ENCODE data around the gene GABPB2.

The GABPB2 gene

DNA sequence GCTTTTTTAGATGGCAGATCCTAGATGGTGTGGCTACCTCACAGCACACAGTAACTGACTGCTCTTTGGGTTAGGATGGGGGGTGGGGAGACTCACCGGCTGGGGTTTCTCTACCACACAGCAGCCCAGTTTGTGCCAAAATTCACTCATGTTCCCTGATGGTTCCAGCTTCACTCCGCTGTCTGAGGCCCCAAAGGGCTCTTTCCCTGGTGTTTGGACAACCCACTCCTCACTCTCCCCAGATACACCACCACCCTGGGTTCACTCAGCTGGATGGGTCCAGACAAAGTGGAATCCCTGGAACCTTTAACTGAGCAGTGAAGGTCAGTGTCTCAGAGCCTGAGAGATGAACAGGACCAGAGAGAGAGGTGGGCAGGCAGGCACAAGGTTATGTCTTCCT lies 15.0 kb upstream of the GABPB2 start:
- TF ChIP-seq EZH2phosphoT487 (conservative IDR thresholded peaks at IDR 0.05; ENCODE audit: low read length), result no peak
- TF ChIP-seq, protein P1, sequence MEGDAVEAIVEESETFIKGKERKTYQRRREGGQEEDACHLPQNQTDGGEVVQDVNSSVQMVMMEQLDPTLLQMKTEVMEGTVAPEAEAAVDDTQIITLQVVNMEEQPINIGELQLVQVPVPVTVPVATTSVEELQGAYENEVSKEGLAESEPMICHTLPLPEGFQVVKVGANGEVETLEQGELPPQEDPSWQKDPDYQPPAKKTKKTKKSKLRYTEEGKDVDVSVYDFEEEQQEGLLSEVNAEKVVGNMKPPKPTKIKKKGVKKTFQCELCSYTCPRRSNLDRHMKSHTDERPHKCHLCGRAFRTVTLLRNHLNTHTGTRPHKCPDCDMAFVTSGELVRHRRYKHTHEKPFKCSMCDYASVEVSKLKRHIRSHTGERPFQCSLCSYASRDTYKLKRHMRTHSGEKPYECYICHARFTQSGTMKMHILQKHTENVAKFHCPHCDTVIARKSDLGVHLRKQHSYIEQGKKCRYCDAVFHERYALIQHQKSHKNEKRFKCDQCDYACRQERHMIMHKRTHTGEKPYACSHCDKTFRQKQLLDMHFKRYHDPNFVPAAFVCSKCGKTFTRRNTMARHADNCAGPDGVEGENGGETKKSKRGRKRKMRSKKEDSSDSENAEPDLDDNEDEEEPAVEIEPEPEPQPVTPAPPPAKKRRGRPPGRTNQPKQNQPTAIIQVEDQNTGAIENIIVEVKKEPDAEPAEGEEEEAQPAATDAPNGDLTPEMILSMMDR (IDR thresholded peaks at IDR 0.05; ENCODE audit: insufficient read depth, low read length, poor library complexity, severe bottlenecking), result no peak
- H3F3A ChIP-seq (ENCODE audit: insufficient read depth), result peaks cover 6% of the 10 kb centered on the region
- no peak overlapping the region for H2AFZ ChIP-seq (ENCODE audit: low read depth, low read length, severe bottlenecking)
- H3K27ac ChIP-seq (ENCODE audit: low read depth, low read length), result no peak overlapping the region
- no peaks in the 10 kb centered on the region for H3K27me3 ChIP-seq (ENCODE audit: low read length)
- peaks cover 43% of the 10 kb centered on the region for H3K79me2 ChIP-seq (ENCODE audit: insufficient read depth, low read length)
- peaks cover 12% of the 10 kb centered on the region; the same call in 1 of the 2 replicates for H3K36me3 ChIP-seq (ENCODE audit: low read length)
- no peaks in the 10 kb centered on the region for H3K9me2 ChIP-seq (replicated peaks; ENCODE audit: insufficient read depth, low read length)
- no peak overlapping the region for H3K9ac ChIP-seq (ENCODE audit: low read length)
- no peaks in the 10 kb centered on the region for H3K9me3 ChIP-seq (ENCODE audit: insufficient read depth, low read length)
- no peaks in the 10 kb centered on the region; the same call in 1 of the 2 replicates for H4K20me1 ChIP-seq (ENCODE audit: low read depth, low read length)
- no peak overlapping the region for H3K4me2 ChIP-seq (ENCODE audit: low read depth, low read length, poor library complexity, severe bottlenecking)
- no peak overlapping the region for H3K4me3 ChIP-seq (ENCODE audit: insufficient read depth, low read length, poor library complexity, severe bottlenecking)

DNA sequence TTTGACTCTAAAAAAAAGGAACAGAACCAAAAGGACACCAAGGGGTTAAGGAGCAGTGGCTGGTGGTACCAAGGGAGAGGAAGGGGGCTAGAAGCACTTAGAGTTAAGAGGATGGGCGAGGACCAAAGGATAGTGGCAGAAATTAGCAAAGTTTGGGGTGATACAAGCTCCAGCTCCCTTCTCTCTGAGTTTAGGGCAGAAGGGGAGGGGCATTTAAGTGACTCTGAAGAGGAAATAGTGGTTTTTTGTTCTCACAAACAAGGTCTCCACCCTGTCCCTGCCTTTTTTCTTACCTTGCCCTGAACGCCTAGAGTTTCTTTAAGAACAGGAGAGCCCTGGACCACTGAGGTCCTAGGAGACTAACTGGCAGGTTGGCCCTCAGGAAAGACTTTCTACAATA lies 14.4 kb upstream of the GABPB2 start:
- H3K4me3 ChIP-seq (ENCODE audit: insufficient read depth, low read length, poor library complexity, severe bottlenecking), result no peak overlapping the region

DNA sequence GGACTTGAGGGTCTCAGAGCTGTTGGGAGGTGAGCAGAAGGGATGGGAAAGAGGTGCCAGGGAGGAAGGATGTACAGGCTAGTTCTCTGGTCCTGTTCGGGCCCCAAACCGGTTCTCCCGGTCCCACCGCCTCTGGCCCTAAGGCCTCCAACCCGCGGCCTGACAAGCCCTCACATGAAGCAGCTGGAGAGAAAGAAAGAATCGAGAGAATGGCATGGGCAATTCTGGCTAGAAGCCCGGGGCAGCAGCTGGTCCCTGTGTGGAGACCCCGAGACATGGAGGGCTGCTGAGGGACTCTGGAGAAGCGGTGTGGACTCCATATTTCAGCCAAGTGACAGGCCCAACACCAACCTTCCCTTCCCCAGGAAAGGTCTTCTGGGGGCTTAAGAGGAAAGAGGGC lies 11.9 kb upstream of the GABPB2 start:
- H3K4me2 ChIP-seq (ENCODE audit: low read depth, low read length, poor library complexity, severe bottlenecking), result peak overlapping the region; percentile 83
- H3K9me3 ChIP-seq (ENCODE audit: insufficient read depth, low read length), result no peaks in the 10 kb centered on the region
- no peak for TF ChIP-seq EZH2phosphoT487 (conservative IDR thresholded peaks at IDR 0.05; ENCODE audit: low read length)
- TF ChIP-seq, protein P1 (IDR thresholded peaks at IDR 0.05; ENCODE audit: insufficient read depth, low read length, poor library complexity, severe bottlenecking), result no peak
- H3K79me2 ChIP-seq (ENCODE audit: insufficient read depth, low read length), result peaks cover 50% of the 10 kb centered on the region
- peaks cover 8% of the 10 kb centered on the region; the same call in 1 of the 2 replicates for H3K36me3 ChIP-seq (ENCODE audit: low read length)
- no peaks in the 10 kb centered on the region; the same call in 1 of the 2 replicates for H4K20me1 ChIP-seq (ENCODE audit: low read depth, low read length)
- H3K4me3 ChIP-seq (ENCODE audit: insufficient read depth, low read length, poor library complexity, severe bottlenecking), result peak overlapping the region; percentile 87
- H3K27ac ChIP-seq (ENCODE audit: low read depth, low read length), result peak overlapping the region; percentile 74
- no peaks in the 10 kb centered on the region for H3K9me2 ChIP-seq (replicated peaks; ENCODE audit: insufficient read depth, low read length)
- no peak overlapping the region for H2AFZ ChIP-seq (ENCODE audit: low read depth, low read length, severe bottlenecking)
- H3F3A ChIP-seq (ENCODE audit: insufficient read depth), result peaks cover 13% of the 10 kb centered on the region
- no peaks in the 10 kb centered on the region for H3K27me3 ChIP-seq (ENCODE audit: low read length)
- H3K9ac ChIP-seq (ENCODE audit: low read length), result peak overlapping the region; percentile 95

More for the DNA sequence above, 14.4 kb upstream of the GABPB2 start:
- TF ChIP-seq EZH2phosphoT487 (conservative IDR thresholded peaks at IDR 0.05; ENCODE audit: low read length), result no peak
- TF ChIP-seq, protein P1 (IDR thresholded peaks at IDR 0.05; ENCODE audit: insufficient read depth, low read length, poor library complexity, severe bottlenecking), result no peak
- Histone ChIP-seq H3K4me2 (ENCODE audit: low read depth, low read length, poor library complexity, severe bottlenecking) (no peak overlapping the region), H3K9me2 (replicated peaks; ENCODE audit: insufficient read depth, low read length) (no peaks in the 10 kb centered on the region), H3K27ac (ENCODE audit: low read depth, low read length) (no peak overlapping the region), H2AFZ (ENCODE audit: low read depth, low read length, severe bottlenecking) (no peak overlapping the region), H3K9me3 (ENCODE audit: insufficient read depth, low read length) (no peaks in the 10 kb centered on the region), H3K79me2 (ENCODE audit: insufficient read depth, low read length) (peaks cover 48% of the 10 kb centered on the region), H3K27me3 (ENCODE audit: low read length) (no peaks in the 10 kb centered on the region), H4K20me1 (ENCODE audit: low read depth, low read length) (no peaks in the 10 kb centered on the region; the same call in 1 of the 2 replicates), H3K9ac (ENCODE audit: low read length) (0 out of 2 replicates have a peak overlapping the region, but pooled peaks have one; percentile 2), H3F3A (ENCODE audit: insufficient read depth) (peaks cover 4% of the 10 kb centered on the region), H3K36me3 (ENCODE audit: low read length) (peaks cover 12% of the 10 kb centered on the region; the same call in 1 of the 2 replicates)
